ENCODE data around the gene ELF3. TPM values are rescaled to one million over a fixed set of nuclear protein-coding genes. Genes with fewer than 3 reads are reported as not detected.
"Not testable (repeated sequence)": the region's sequence is repeated elsewhere in the genome, so short reads cannot be mapped to it uniquely, and the experiment has no call there.

The ELF3 gene
- total and polyA plus RNA-seq, 10 of the 15 experiments (the other 5 are each of a cell fraction or from before 2014, with no cell fraction given), result 0.07 to 14.3 (median 0.58) TPM; not detected in 1

- TF ChIP-seq, protein P1, sequence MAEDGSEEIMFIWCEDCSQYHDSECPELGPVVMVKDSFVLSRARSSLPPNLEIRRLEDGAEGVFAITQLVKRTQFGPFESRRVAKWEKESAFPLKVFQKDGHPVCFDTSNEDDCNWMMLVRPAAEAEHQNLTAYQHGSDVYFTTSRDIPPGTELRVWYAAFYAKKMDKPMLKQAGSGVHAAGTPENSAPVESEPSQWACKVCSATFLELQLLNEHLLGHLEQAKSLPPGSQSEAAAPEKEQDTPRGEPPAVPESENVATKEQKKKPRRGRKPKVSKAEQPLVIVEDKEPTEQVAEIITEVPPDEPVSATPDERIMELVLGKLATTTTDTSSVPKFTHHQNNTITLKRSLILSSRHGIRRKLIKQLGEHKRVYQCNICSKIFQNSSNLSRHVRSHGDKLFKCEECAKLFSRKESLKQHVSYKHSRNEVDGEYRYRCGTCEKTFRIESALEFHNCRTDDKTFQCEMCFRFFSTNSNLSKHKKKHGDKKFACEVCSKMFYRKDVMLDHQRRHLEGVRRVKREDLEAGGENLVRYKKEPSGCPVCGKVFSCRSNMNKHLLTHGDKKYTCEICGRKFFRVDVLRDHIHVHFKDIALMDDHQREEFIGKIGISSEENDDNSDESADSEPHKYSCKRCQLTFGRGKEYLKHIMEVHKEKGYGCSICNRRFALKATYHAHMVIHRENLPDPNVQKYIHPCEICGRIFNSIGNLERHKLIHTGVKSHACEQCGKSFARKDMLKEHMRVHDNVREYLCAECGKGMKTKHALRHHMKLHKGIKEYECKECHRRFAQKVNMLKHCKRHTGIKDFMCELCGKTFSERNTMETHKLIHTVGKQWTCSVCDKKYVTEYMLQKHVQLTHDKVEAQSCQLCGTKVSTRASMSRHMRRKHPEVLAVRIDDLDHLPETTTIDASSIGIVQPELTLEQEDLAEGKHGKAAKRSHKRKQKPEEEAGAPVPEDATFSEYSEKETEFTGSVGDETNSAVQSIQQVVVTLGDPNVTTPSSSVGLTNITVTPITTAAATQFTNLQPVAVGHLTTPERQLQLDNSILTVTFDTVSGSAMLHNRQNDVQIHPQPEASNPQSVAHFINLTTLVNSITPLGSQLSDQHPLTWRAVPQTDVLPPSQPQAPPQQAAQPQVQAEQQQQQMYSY (CRISPR knock-in tag; IDR thresholded peaks at IDR 0.05), result no peak
- TF ChIP-seq RELB (IDR thresholded peaks at IDR 0.05; ENCODE audit: low read depth) (peak; percentile 25; the same call in 1 of the 2 replicates), HDGF (IDR thresholded peaks at IDR 0.05) (no peak), MXI1 (IDR thresholded peaks at IDR 0.05; ENCODE audit: low read depth, low read length) (no peak), RFX5 (IDR thresholded peaks at IDR 0.05; ENCODE audit: low read depth, low read length) (no peak), POLR2A (IDR thresholded peaks at IDR 0.05; ENCODE audit: low read depth, low read length) (no peak)
These were observed at the start of gene ELF3 (continued) for GRCh38 chr1:202010180-202011015.

DNA sequence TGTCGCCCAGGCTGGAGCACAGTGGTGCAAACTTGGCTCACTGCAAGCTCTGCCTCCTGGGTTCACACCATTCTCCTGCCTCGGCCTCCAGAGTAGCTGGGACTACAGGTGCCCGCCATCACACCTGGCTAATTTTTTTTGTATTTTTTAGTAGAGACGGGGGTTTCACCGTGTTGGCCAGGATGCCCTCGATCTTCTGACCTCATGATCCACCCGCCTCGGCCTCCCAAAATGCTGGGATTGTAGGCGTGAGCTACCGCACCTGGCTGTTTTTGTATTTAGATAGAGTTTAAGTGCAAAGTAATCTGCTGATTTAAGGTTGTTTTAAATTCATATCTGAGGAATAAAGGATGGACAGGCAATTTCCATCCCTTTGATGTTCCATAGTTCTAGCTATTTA, 48.0 kb upstream of the ELF3 start:
- RAD21 ChIA-PET (ENCODE audit: unreplicated experiment); DNase-seq (ENCODE audit: low read depth, low spot score); H3K4me1 ChIP-seq (ENCODE audit: control insufficient read depth, insufficient read depth, low read length); H3K79me2 ChIP-seq (ENCODE audit: control insufficient read depth, insufficient read depth, low read length); in situ Hi-C loops (cut with MboI); ATAC-seq; intact Hi-C loops (cut with micrococcal nuclease; ENCODE audit: unreplicated experiment); H3K4me3 ChIP-seq; H3K9me3 ChIP-seq (replicated peaks; ENCODE audit: control insufficient read depth, insufficient read depth, low read length); BruUV-seq (replicated peaks); POLR2A ChIA-PET; H4K20me1 ChIP-seq (ENCODE audit: control insufficient read depth, insufficient read depth); FAIRE-seq; H3K27me3 ChIP-seq (replicated peaks in 1 of 2; ENCODE audit: control insufficient read depth in 2 of 2, insufficient read depth in 2 of 2, low read length in 1 of 2); H2AFZ ChIP-seq (ENCODE audit: control insufficient read depth, low read depth, low read length); H3K4me2 ChIP-seq (ENCODE audit: control insufficient read depth, insufficient read depth); H3K27ac ChIP-seq (ENCODE audit: control insufficient read depth, insufficient read depth); H3K9ac ChIP-seq (ENCODE audit: control insufficient read depth, insufficient read depth, low read length): not testable (repeated sequence)
- peaks cover 1 to 47% of the 10 kb centered on the region in 2 experiments for H3K36me3 ChIP-seq (ENCODE audit: control insufficient read depth in 2 of 2, insufficient read depth in 2 of 2, low read length in 1 of 2)
- CTCF ChIA-PET, result interaction anchor here (1.4 to 14.5 kb wide), 3 partner anchors 10 to 67 kb away, joined by 3 to 233 read pairs (median 16); no protein-coding TSS in a partner anchor
- SMC1A ChIA-PET (ENCODE audit: uncharacterized antibody, unreplicated experiment), result interaction anchor here (0.8 kb wide), 1 partner anchor 11 kb away, joined by 3 read pairs; no protein-coding TSS in a partner anchor
- WGBS (ENCODE audit: insufficient coverage, insufficient replicate concordance, low lambda C conversion rate, missing lambda C conversion rate), result 92% methylated on average over 10 of the region's 10 CpGs
